NCI-H82 (cell line): ENCODE results near the gene NRP1.

Source experiments
- DNase-seq: peaks from one replicate; lab custom pipeline; 2025; lab: John Stamatoyannopoulos, UW

The NRP1 gene

GRCh38 chr10:33290321-33291052 lies 44.0 kb downstream of the NRP1 start:
- DNase-seq: no peak

GRCh38 chr10:33289776-33290175 lies 44.7 kb downstream of the NRP1 start:
- DNase-seq: no peak

- DNase-seq: no peak
These were observed 46.3 kb downstream of the NRP1 start for GRCh38 chr10:33288127-33288526.

- no peak for DNase-seq
These were observed 47.4 kb downstream of the NRP1 start for GRCh38 chr10:33287112-33287511.

GRCh38 chr10:33286157-33286934 lies 48.1 kb downstream of the NRP1 start:
- DNase-seq: no peak

- no peak for DNase-seq
These were observed 49.5 kb downstream of the NRP1 start for GRCh38 chr10:33284945-33285344.

GRCh38 chr10:33279811-33280602 lies 54.5 kb downstream of the NRP1 start:
- DNase-seq: no peak

- DNase-seq: no peak
These were observed 55.2 kb downstream of the NRP1 start for GRCh38 chr10:33279276-33279675.

GRCh38 chr10:33278198-33278597 lies 56.3 kb downstream of the NRP1 start:
- no peak for DNase-seq

GRCh38 chr10:33277135-33277536 lies 57.3 kb downstream of the NRP1 start:
- DNase-seq: no peak

- DNase-seq: no peak
These were observed 58.1 kb downstream of the NRP1 start for GRCh38 chr10:33276282-33276923.

GRCh38 chr10:33274096-33274785 lies 60.2 kb downstream of the NRP1 start:
- DNase-seq: no peak

GRCh38 chr10:33273295-33274002 lies 61.0 kb downstream of the NRP1 start:
- DNase-seq: no peak

- DNase-seq: no peak
These were observed 61.8 kb downstream of the NRP1 start for GRCh38 chr10:33272635-33273034.

GRCh38 chr10:33271969-33272583 lies 62.4 kb downstream of the NRP1 start:
- no peak for DNase-seq

GRCh38 chr10:33270971-33271370 lies 63.5 kb downstream of the NRP1 start:
- no peak for DNase-seq

GRCh38 chr10:33267708-33268107 lies 66.8 kb downstream of the NRP1 start:
- DNase-seq: no peak

GRCh38 chr10:33265621-33266020 lies 68.8 kb downstream of the NRP1 start:
- no peak for DNase-seq

GRCh38 chr10:33263453-33263852 lies 71.0 kb downstream of the NRP1 start:
- DNase-seq: no peak

GRCh38 chr10:33262871-33263270 lies 71.6 kb downstream of the NRP1 start:
- no peak for DNase-seq
